Measurements from ENCODE around the gene GNG13. TPM values are rescaled to one million over a fixed set of nuclear protein-coding genes. Genes with fewer than 3 reads are reported as not detected.

The GNG13 gene
- total and polyA plus RNA-seq, 8 donors, result not detected

GRCh38 chr16:795580-796229, 4.8 kb downstream of the GNG13 start:
- TF ChIP-seq EP300 (IDR thresholded peaks at IDR 0.05), result no peak
- TF ChIP-seq POLR2AphosphoS5 (IDR thresholded peaks at IDR 0.05), result no peak
- TF ChIP-seq POLR2A (IDR thresholded peaks at IDR 0.05), result no peak
- TF ChIP-seq CTCF (IDR thresholded peaks at IDR 0.05), result no peak
- intact Hi-C loops (cut with DNase I; ENCODE audit: low total_unique reads), result no loop called here
- Histone ChIP-seq H3K4me1 (peaks cover 0 to 12% (median 2%) of the 10 kb centered on the region in 4 donors), H3K27me3 (peaks cover 7 to 53% (median 18%) of the 10 kb centered on the region in 3 donors), H3K27ac (no peak overlapping the region), H3K9me3 (peaks cover 0 to 4% (median 0%) of the 10 kb centered on the region in 4 donors), H3K4me3 (no peak overlapping the region), H3K36me3 (peaks cover 0 to 32% (median 13%) of the 10 kb centered on the region in 4 donors)
- 48 to 81% (median 73%) methylated on average over 14 to 32 of the region's 33 CpGs for WGBS, 5 donors
- DNase-seq, result peak; percentile 57 to 58

- WGBS, 5 donors, result 80 to 90% (median 84%) methylated on average over 6 to 31 of the region's 31 CpGs
- H3K9me3 ChIP-seq, result peaks cover 0 to 4% (median 0%) of the 10 kb centered on the region in 4 donors
- DNase-seq, result no peak
- H3K4me1 ChIP-seq, result peaks cover 0 to 5% (median 0%) of the 10 kb centered on the region in 4 donors
- no peak for TF ChIP-seq CTCF (IDR thresholded peaks at IDR 0.05)
- TF ChIP-seq POLR2AphosphoS5 (IDR thresholded peaks at IDR 0.05), result no peak
- no peak for TF ChIP-seq POLR2A (IDR thresholded peaks at IDR 0.05)
- no peak for TF ChIP-seq EP300 (IDR thresholded peaks at IDR 0.05)
- H3K4me3 ChIP-seq, result no peak overlapping the region
- intact Hi-C loops (cut with DNase I; ENCODE audit: low total_unique reads), result no loop called here
- H3K27me3 ChIP-seq, result peaks cover 7 to 45% (median 10%) of the 10 kb centered on the region in 3 donors
- H3K27ac ChIP-seq, result no peak overlapping the region
- peaks cover 0 to 32% (median 13%) of the 10 kb centered on the region in 4 donors for H3K36me3 ChIP-seq
These were observed 5.6 kb downstream of the GNG13 start for GRCh38 chr16:794853-795466.

GRCh38 chr16:794091-794822, 6.3 kb downstream of the GNG13 start:
- H3K36me3 ChIP-seq, result peaks cover 0 to 32% (median 13%) of the 10 kb centered on the region in 4 donors
- H3K4me3 ChIP-seq, result no peak overlapping the region
- WGBS, 5 donors, result 86 to 93% (median 90%) methylated on average over 23 to 40 of the region's 40 CpGs
- intact Hi-C loops (cut with DNase I; ENCODE audit: low total_unique reads), result no loop called here
- H3K27me3 ChIP-seq, result peaks cover 2 to 38% (median 3%) of the 10 kb centered on the region in 3 donors
- peaks cover 0 to 4% (median 0%) of the 10 kb centered on the region in 4 donors for H3K9me3 ChIP-seq
- TF ChIP-seq CTCF (IDR thresholded peaks at IDR 0.05), result no peak
- peaks cover 4 to 7% (median 5%) of the 10 kb centered on the region in 4 donors for H3K4me1 ChIP-seq
- no peak for DNase-seq
- H3K27ac ChIP-seq, result no peak overlapping the region

GRCh38 chr16:793414-793813, 7.1 kb downstream of the GNG13 start:
- Histone ChIP-seq H3K9me3 (peaks cover 0 to 4% (median 0%) of the 10 kb centered on the region in 4 donors), H3K4me3 (no peak overlapping the region), H3K4me1 (peaks cover 9 to 15% (median 12%) of the 10 kb centered on the region in 4 donors), H3K27me3 (peaks cover 0 to 30% (median 2%) of the 10 kb centered on the region in 3 donors), H3K36me3 (peaks cover 0 to 32% (median 13%) of the 10 kb centered on the region in 4 donors), H3K27ac (no peak overlapping the region)
- no peak for DNase-seq
- intact Hi-C loops (cut with DNase I; ENCODE audit: low total_unique reads), result no loop called here
- no peak for TF ChIP-seq EP300 (IDR thresholded peaks at IDR 0.05)
- TF ChIP-seq POLR2A (IDR thresholded peaks at IDR 0.05), result no peak
- TF ChIP-seq POLR2AphosphoS5 (IDR thresholded peaks at IDR 0.05), result no peak
- TF ChIP-seq CTCF (IDR thresholded peaks at IDR 0.05), result no peak
- 81 to 97% (median 87%) methylated on average over 5 to 8 of the region's 8 CpGs; no CpG with 5 or more reads in 1 of the 5 donors for WGBS, 5 donors

Data from stomach (tissue), 9 donors.